ENCODE data around the gene PDCD2L. TPM values are rescaled to one million over a fixed set of nuclear protein-coding genes. Genes with fewer than 3 reads are reported as not detected.
"Not testable (repeated sequence)": the region's sequence is repeated elsewhere in the genome, so short reads cannot be mapped to it uniquely, and the experiment has no call there.

The PDCD2L gene
- polyA plus RNA-seq, 1 donor (not counting 4 experiments of a cell fraction or from before 2014, with no cell fraction given) = 23.8 TPM

DNA sequence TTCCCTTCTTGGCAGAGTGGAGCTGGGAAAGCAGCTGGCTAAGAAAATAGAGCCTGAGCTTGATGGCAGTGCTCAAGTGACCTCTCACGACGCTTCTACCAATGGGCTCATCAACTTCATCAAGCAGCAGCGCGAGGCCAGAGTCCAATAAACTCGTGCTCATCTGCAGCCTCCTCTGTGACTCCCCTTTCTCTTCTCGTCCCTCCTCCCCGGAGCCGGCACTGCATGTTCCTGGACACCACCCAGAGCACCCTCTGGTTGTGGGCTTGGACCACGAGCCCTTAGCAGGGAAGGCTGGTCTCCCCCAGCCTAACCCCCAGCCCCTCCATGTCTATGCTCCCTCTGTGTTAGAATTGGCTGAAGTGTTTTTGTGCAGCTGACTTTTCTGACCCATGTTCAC, 4.3 kb upstream of the PDCD2L start:
- peaks cover 6% of the 10 kb centered on the region for H3K79me2 ChIP-seq (ENCODE audit: control insufficient read depth, insufficient read depth, low read length)
- no peak overlapping the region for H3K27ac ChIP-seq (ENCODE audit: control insufficient read depth, insufficient read depth, low read length)
- peaks cover 18 to 40% of the 10 kb centered on the region in 2 experiments for H3K36me3 ChIP-seq (ENCODE audit: control insufficient read depth in 2 of 2, extremely low read depth in 1 of 2, insufficient read depth in 2 of 2, low read length in 2 of 2)
- no peak overlapping the region for H3K4me3 ChIP-seq (ENCODE audit: control insufficient read depth in 2 of 3, extremely low read depth in 1 of 3, insufficient read depth in 2 of 3, low read depth in 1 of 3, low read length in 3 of 3)
- peaks cover 1% of the 10 kb centered on the region for H3K4me1 ChIP-seq (ENCODE audit: control insufficient read depth, extremely low read depth, insufficient read depth, low read length)
- no peak overlapping the region for H2AFZ ChIP-seq (ENCODE audit: control insufficient read depth, low read length)
- no peaks in the 10 kb centered on the region for H3K9me3 ChIP-seq (ENCODE audit: control insufficient read depth, low read depth, low read length)
- dilution Hi-C loops (cut with MboI; ENCODE audit: extremely low pct_ligation_motif_present, low sequenced_read_pairs) = no loop called here
- no peaks in the 10 kb centered on the region for H4K20me1 ChIP-seq (ENCODE audit: control insufficient read depth, extremely low read depth, insufficient read depth, low read length)
- FAIRE-seq (no peak), DNase-seq (ENCODE audit: low read depth, low spot score) (no peak)
- no peak overlapping the region for H3K4me2 ChIP-seq (ENCODE audit: control insufficient read depth, extremely low read depth, insufficient read depth, low read depth, low read length)
- no peak for TF ChIP-seq EZH2 (IDR thresholded peaks at IDR 0.05; ENCODE audit: low read length)
- H3K9me1 ChIP-seq (ENCODE audit: control insufficient read depth, extremely low read depth, insufficient read depth, low read length) = no peaks in the 10 kb centered on the region
- no peaks in the 10 kb centered on the region for H3K27me3 ChIP-seq (ENCODE audit: control insufficient read depth, extremely low read depth, insufficient read depth, low read length)
- H3K9ac ChIP-seq (ENCODE audit: control insufficient read depth, extremely low read depth, insufficient read depth, low read length) = no peak overlapping the region

DNA sequence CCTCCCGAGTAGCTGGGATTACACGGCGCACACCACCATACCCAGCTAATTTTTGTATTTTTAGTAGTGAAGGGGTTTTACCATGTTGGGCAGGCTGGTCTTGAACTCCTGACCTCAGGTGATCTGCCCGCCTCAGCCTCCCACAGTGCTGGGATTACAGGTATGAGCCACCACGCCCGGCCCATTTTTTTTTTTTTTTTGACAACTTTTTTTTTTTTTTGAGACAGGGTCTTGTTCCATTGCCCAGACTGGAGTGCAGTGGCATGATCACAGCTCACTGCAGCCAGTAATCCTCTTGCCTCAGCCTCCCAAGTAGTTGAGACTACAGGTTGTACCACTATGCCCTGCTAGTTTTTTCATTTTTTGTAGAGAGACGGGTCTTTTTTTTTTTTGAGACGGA, 3.4 kb upstream of the PDCD2L start:
- H3K79me2 ChIP-seq (ENCODE audit: control insufficient read depth, insufficient read depth, low read length); H3K9me1 ChIP-seq (ENCODE audit: control insufficient read depth, extremely low read depth, insufficient read depth, low read length); H3K27ac ChIP-seq (ENCODE audit: control insufficient read depth, insufficient read depth, low read length); H3K9me3 ChIP-seq (ENCODE audit: control insufficient read depth, low read depth, low read length); H2AFZ ChIP-seq (ENCODE audit: control insufficient read depth, low read length); H4K20me1 ChIP-seq (ENCODE audit: control insufficient read depth, extremely low read depth, insufficient read depth, low read length); DNase-seq (ENCODE audit: low read depth, low spot score); dilution Hi-C loops (cut with MboI; ENCODE audit: extremely low pct_ligation_motif_present, low sequenced_read_pairs); H3K9ac ChIP-seq (ENCODE audit: control insufficient read depth, extremely low read depth, insufficient read depth, low read length); FAIRE-seq; H3K4me3 ChIP-seq (ENCODE audit: control insufficient read depth in 2 of 3, extremely low read depth in 1 of 3, insufficient read depth in 2 of 3, low read depth in 1 of 3, low read length in 3 of 3); H3K4me1 ChIP-seq (ENCODE audit: control insufficient read depth, extremely low read depth, insufficient read depth, low read length); H3K4me2 ChIP-seq (ENCODE audit: control insufficient read depth, extremely low read depth, insufficient read depth, low read depth, low read length); H3K27me3 ChIP-seq (ENCODE audit: control insufficient read depth, extremely low read depth, insufficient read depth, low read length): not testable (repeated sequence)
- peaks cover 18 to 34% of the 10 kb centered on the region in 2 experiments for H3K36me3 ChIP-seq (ENCODE audit: control insufficient read depth in 2 of 2, extremely low read depth in 1 of 2, insufficient read depth in 2 of 2, low read length in 2 of 2)

DNA sequence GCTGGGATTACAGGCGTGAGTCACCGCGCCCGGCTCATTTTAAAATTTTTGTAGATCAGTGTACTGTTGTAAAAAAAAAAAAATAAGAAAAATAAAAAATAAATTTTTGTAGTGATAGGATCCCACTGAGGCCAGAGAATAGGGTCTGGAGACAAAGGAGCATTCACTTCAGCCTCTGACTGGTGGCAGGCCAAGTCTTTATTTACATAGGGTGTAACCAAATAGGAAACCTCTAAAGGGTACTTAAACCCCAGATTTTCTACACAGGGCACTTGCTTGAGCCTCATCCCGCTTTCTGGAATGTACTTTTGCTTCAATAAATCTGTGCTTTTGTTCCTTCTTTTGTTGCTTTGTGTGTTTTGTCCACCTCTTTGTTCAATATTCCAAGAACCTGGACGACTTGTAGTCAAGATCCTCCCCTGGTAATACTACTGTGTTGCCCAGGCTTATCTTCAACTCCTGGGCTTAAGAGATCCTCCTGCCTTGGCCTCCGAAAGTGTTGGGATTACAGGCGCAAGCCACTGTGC, 2.1 kb upstream of the PDCD2L start:
- Histone ChIP-seq H3K9ac (ENCODE audit: control insufficient read depth, extremely low read depth, insufficient read depth, low read length) (no peak overlapping the region), H3K27ac (ENCODE audit: control insufficient read depth, insufficient read depth, low read length) (no peak overlapping the region), H3K79me2 (ENCODE audit: control insufficient read depth, insufficient read depth, low read length) (peaks cover 12% of the 10 kb centered on the region), H3K36me3 (ENCODE audit: control insufficient read depth in 2 of 2, extremely low read depth in 1 of 2, insufficient read depth in 2 of 2, low read length in 2 of 2) (peaks cover 12 to 25% of the 10 kb centered on the region in 2 experiments), H3K9me3 (ENCODE audit: control insufficient read depth, low read depth, low read length) (no peaks in the 10 kb centered on the region), H3K27me3 (ENCODE audit: control insufficient read depth, extremely low read depth, insufficient read depth, low read length) (no peaks in the 10 kb centered on the region), H3K4me2 (ENCODE audit: control insufficient read depth, extremely low read depth, insufficient read depth, low read depth, low read length) (no peak overlapping the region), H3K4me1 (ENCODE audit: control insufficient read depth, extremely low read depth, insufficient read depth, low read length) (peaks cover 3% of the 10 kb centered on the region), H3K9me1 (ENCODE audit: control insufficient read depth, extremely low read depth, insufficient read depth, low read length) (no peaks in the 10 kb centered on the region), H3K4me3 (ENCODE audit: control insufficient read depth in 2 of 3, extremely low read depth in 1 of 3, insufficient read depth in 2 of 3, low read depth in 1 of 3, low read length in 3 of 3) (no peak overlapping the region), H2AFZ (ENCODE audit: control insufficient read depth, low read length) (no peak overlapping the region), H4K20me1 (ENCODE audit: control insufficient read depth, extremely low read depth, insufficient read depth, low read length) (no peaks in the 10 kb centered on the region)
- dilution Hi-C loops (cut with MboI; ENCODE audit: extremely low pct_ligation_motif_present, low sequenced_read_pairs) = no loop called here
- TF ChIP-seq, protein P1, sequence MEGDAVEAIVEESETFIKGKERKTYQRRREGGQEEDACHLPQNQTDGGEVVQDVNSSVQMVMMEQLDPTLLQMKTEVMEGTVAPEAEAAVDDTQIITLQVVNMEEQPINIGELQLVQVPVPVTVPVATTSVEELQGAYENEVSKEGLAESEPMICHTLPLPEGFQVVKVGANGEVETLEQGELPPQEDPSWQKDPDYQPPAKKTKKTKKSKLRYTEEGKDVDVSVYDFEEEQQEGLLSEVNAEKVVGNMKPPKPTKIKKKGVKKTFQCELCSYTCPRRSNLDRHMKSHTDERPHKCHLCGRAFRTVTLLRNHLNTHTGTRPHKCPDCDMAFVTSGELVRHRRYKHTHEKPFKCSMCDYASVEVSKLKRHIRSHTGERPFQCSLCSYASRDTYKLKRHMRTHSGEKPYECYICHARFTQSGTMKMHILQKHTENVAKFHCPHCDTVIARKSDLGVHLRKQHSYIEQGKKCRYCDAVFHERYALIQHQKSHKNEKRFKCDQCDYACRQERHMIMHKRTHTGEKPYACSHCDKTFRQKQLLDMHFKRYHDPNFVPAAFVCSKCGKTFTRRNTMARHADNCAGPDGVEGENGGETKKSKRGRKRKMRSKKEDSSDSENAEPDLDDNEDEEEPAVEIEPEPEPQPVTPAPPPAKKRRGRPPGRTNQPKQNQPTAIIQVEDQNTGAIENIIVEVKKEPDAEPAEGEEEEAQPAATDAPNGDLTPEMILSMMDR (optimal IDR thresholded peaks at IDR 0.05 in 1 of 3, IDR thresholded peaks at IDR 0.05 in 1 of 3, conservative IDR thresholded peaks at IDR 0.05 in 1 of 3; ENCODE audit: extremely low read depth in 1 of 3, insufficient read depth in 2 of 3, low read length in 3 of 3) = no peak
- TF ChIP-seq EZH2 (IDR thresholded peaks at IDR 0.05; ENCODE audit: low read length) = no peak
- FAIRE-seq (no peak), DNase-seq (ENCODE audit: low read depth, low spot score) (no peak)
